NT2/D1 (cell line): ENCODE data around the gene GALNT18.

Experiments used
- SUZ12 ChIP-seq: IDR thresholded peaks from 2 replicates; pipeline ENCODE4 v1.6.1; 2011; ENCODE audit not compliant: insufficient read length, insufficient read depth; ENCODE audit errors: extremely low read depth
- YY1 ChIP-seq: IDR thresholded peaks from 2 replicates; pipeline ENCODE4 v1.6.1; 2011; ENCODE audit not compliant: insufficient read length, insufficient read depth
- ZNF274 ChIP-seq: IDR thresholded peaks from 2 replicates; pipeline ENCODE4 v1.6.1; 2011; ENCODE audit warnings: mild to moderate bottlenecking, low read depth, low read length

DNA sequence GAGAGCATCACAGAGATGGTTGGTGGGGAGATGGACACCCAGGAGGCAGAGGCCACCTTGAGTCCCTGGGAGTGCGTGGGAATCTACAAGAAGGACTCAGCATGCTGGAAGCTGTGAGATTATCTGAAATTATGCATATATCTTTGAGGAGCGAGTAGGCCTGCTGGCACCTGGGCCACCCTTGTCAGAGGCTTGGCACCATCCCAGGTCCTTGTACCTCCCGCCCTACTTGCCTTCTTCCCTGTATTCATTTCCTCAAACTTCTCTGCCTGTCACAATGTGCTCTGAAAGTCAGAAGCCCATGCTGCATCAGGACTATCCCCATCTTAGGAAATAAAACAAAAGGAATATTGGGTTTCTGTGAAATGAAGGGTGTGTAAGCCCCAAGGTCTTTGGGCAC, 135.8 kb downstream of the GALNT18 start:
- no peak for TF ChIP-seq YY1
- TF ChIP-seq ZNF274 = no peak
- no peak for TF ChIP-seq SUZ12
